SHP77 (cell line): ENCODE measurements around the gene ATP6V1B1.
"Not testable (repeated sequence)": the region's sequence is repeated elsewhere in the genome, so short reads cannot be mapped to it uniquely, and the experiment has no call there.

Experiments used
- DNase-seq, 2 experiments: peaks; one replicate each; lab custom pipeline; 2025; lab: John Stamatoyannopoulos, UW

The ATP6V1B1 gene

GRCh38 chr2:71006955-71007799 is 71.5 kb downstream of the ATP6V1B1 start:
- no peak for DNase-seq

GRCh38 chr2:71008342-71008741 is 72.6 kb downstream of the ATP6V1B1 start:
- DNase-seq = no peak

- not testable (repeated sequence) for DNase-seq
These were observed 76.1 kb downstream of the ATP6V1B1 start for GRCh38 chr2:71011786-71012185.
